Measurements from ENCODE around the gene AGBL4.

The AGBL4 gene

GRCh38 chr1:49397086-49397485 lies 626.7 kb downstream of the AGBL4 start:
- TF ChIP-seq, protein P1, sequence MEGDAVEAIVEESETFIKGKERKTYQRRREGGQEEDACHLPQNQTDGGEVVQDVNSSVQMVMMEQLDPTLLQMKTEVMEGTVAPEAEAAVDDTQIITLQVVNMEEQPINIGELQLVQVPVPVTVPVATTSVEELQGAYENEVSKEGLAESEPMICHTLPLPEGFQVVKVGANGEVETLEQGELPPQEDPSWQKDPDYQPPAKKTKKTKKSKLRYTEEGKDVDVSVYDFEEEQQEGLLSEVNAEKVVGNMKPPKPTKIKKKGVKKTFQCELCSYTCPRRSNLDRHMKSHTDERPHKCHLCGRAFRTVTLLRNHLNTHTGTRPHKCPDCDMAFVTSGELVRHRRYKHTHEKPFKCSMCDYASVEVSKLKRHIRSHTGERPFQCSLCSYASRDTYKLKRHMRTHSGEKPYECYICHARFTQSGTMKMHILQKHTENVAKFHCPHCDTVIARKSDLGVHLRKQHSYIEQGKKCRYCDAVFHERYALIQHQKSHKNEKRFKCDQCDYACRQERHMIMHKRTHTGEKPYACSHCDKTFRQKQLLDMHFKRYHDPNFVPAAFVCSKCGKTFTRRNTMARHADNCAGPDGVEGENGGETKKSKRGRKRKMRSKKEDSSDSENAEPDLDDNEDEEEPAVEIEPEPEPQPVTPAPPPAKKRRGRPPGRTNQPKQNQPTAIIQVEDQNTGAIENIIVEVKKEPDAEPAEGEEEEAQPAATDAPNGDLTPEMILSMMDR (IDR thresholded peaks at IDR 0.05; ENCODE audit: low read length, missing control alignments): no peak
- no peak overlapping the region for H3K4me3 ChIP-seq (replicated peaks; ENCODE audit: low read depth, low read length)
- no peak for DNase-seq (ENCODE audit: low read depth)

DNA sequence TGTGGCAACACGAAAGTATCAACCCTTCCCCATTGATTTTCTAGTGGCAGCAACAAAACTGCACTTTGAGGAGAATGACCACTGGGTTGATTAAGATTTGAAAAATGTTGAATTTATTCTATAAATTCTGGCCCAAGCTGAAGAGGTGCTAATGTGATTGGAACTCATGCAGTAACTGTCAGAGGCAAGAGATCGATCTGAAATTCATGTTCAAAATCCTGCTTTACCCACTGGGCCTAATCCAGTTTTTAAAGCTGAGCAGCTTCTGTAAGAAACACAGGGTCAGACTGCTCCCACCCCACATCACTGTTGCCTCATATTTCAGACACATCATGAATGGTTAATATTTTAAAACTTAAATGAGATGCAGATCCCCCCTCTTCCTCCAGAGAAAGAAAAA lies 629.6 kb downstream of the AGBL4 start:
- TF ChIP-seq, protein P1 (IDR thresholded peaks at IDR 0.05; ENCODE audit: low read length, missing control alignments): no peak
- no peak overlapping the region for H3K4me3 ChIP-seq (replicated peaks; ENCODE audit: low read depth, low read length)
- DNase-seq (ENCODE audit: low read depth): no peak

DNA sequence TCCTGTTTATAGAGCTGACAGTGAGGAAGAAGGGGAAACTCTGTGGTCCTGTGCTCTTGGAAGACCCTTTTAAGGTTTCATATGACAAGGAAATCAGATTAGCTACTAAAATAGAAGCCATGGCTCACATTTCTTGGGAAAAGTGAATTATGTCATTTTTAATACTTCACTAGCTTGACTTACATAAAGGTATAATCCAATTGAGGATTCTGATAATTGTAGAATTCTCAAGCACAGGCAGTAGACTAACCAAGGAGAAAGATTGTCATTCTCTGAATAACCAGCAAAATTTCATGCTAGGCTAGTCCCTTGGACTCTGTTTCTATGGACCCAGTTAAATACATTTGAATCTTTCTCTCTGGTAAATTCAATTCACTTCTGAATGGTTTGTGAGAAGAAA lies 634.1 kb downstream of the AGBL4 start:
- no peak for DNase-seq (ENCODE audit: low read depth)
- TF ChIP-seq, protein P1 (IDR thresholded peaks at IDR 0.05; ENCODE audit: low read length, missing control alignments): no peak

DNA sequence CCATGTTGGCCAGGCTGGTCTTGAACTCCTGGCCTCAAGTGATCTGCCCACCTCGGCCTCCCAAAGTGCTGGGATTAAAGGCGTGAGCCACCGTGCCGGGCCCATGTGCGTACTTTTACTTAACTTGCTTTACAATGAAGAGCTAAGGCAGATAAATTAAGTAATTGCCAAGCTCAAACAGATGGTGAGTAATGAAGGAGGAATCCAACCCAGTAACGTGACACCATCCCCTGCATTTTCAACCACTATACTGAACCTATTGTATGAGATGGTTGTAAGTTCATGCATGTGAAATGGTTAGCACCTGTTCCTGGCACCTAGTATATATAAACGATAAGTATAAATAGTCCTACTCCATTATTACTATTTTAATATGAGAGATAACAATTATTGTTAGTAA lies 659.1 kb downstream of the AGBL4 start:
- DNase-seq (ENCODE audit: low read depth): no peak
- H3K4me3 ChIP-seq (replicated peaks; ENCODE audit: low read depth, low read length): no peak overlapping the region
- TF ChIP-seq, protein P1 (IDR thresholded peaks at IDR 0.05; ENCODE audit: low read length, missing control alignments): no peak

More for the DNA sequence above, 634.1 kb downstream of the AGBL4 start:
- no peak overlapping the region for H3K4me3 ChIP-seq (replicated peaks; ENCODE audit: low read depth, low read length)

- DNase-seq (ENCODE audit: low read depth): no peak
- TF ChIP-seq, protein P1 (IDR thresholded peaks at IDR 0.05; ENCODE audit: low read length, missing control alignments): no peak
- no peak overlapping the region for H3K4me3 ChIP-seq (replicated peaks; ENCODE audit: low read depth, low read length)
Observed at GRCh38 chr1:49363628-49364027, 660.1 kb downstream of the AGBL4 start.

DNA sequence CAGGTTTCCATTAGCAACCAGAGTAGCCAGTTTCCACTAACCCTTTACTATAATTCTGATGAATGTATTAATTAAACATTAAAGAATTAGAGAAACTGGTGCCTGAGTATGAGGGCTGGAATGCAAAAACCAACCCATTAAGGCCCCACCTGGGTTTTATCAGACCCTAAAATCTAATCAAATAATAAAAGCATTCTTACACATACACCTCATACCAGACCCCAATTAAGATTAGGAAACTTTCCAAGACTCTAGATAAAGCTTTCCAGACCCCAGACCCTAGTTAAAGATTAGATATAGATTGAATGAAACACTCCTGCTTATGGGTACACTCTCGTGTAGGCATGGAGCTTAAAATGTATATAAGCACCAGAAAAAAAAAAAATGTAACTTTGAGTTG lies 665.7 kb downstream of the AGBL4 start:
- no peak overlapping the region for H3K4me3 ChIP-seq (replicated peaks; ENCODE audit: low read depth, low read length)
- TF ChIP-seq, protein P1 (IDR thresholded peaks at IDR 0.05; ENCODE audit: low read length, missing control alignments): no peak
- no peak for DNase-seq (ENCODE audit: low read depth)

DNA sequence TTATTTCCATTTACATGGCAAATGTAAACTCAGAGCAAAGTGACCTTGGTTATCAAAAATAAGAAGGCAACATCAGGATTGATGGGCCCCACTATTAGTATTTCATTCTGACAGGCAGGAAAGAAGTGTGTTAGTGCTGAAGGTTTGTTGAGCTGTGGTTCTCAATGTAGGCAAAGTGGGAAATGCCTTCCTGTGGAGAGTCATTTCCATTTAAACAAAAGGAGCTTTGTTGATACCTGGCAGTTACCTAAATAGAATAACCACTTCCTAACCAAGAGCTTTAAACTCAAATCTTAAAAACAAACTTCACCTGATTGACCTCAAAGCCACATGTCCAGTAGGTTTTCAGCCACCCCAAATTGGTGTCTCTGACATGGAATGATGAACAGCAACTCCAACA lies 667.2 kb downstream of the AGBL4 start:
- no peak for DNase-seq (ENCODE audit: low read depth)
- no peak overlapping the region for H3K4me3 ChIP-seq (replicated peaks; ENCODE audit: low read depth, low read length)
- TF ChIP-seq, protein P1 (IDR thresholded peaks at IDR 0.05; ENCODE audit: low read length, missing control alignments): no peak
